Activated naive CD8-positive, alpha-beta T cell treated with anti-CD3 and anti-CD28 coated beads, Interleukin-2, amount 10 ng/mL, durations not matched to agents 7 days and 5 days (primary cell): ENCODE results near the gene SUSD3. TPM values are rescaled to one million over a fixed set of nuclear protein-coding genes. Genes with fewer than 3 reads are reported as not detected.

Source experiments
- ATAC-seq: fragments of 150-1000 bp; cut with Tn5 transposase; one replicate; pipeline ENCODE4 v1.10.0; 2021; ENCODE audit warnings: low read depth, moderate library complexity
- POLR2A ChIA-PET: fragments of 350-600 bp; sonication (Branson Sonifier 250); formaldehyde crosslinking; loops from one replicate; lab custom pipeline; 2021; ENCODE audit warnings: antibody characterized with exemption; lab: Charles Lee
- DNase-seq: peaks from one replicate; pipeline ENCODE4 v3.0.0; 2021
- H3K27ac Mint-ChIP-seq: one replicate; pipeline ENCODE4 v1.8.0; 2022; ENCODE audit warnings: mild to moderate bottlenecking, mixed read lengths
- H3K27me3 Mint-ChIP-seq: one replicate; pipeline ENCODE4 v1.8.0; 2022; ENCODE audit warnings: mild to moderate bottlenecking, moderate library complexity, mixed read lengths
- H3K36me3 Mint-ChIP-seq: one replicate; pipeline ENCODE4 v1.8.0; 2021; ENCODE audit warnings: mild to moderate bottlenecking, mixed read lengths
- H3K4me1 Mint-ChIP-seq: one replicate; pipeline ENCODE4 v1.8.0; 2021; ENCODE audit warnings: mixed read lengths
- H3K4me3 Mint-ChIP-seq: one replicate; pipeline ENCODE4 v1.8.0; 2022; ENCODE audit warnings: mild to moderate bottlenecking, moderate library complexity, mixed read lengths
- H3K9me3 Mint-ChIP-seq: one replicate; pipeline ENCODE4 v1.8.0; 2021; ENCODE audit warnings: mixed read lengths
- total RNA-seq, 2 experiments: library from RNA; stranded (reverse); gene quantifications; one replicate each; pipeline ENCODE4 v1.2.3, GENCODE V29; 2021

Gene SUSD3
- total RNA-seq, 2 experiments from 2014 or later, result 68.0 to 70.4 TPM

- Mint-ChIP-seq H3K4me1 (peaks cover 33% of the 10 kb centered on the region), H3K4me3 (no peak overlapping the region), H3K27me3 (no peaks in the 10 kb centered on the region), H3K27ac (no peak overlapping the region), H3K9me3 (peaks cover 12% of the 10 kb centered on the region), H3K36me3 (peaks cover 38% of the 10 kb centered on the region)
- POLR2A ChIA-PET, result interaction anchor here (0.7 to 2.2 kb wide), 3 partner anchors 9 to 26 kb away, joined by 3 to 11 read pairs (median 3); partner anchors contain the start of gene CARD19
- DNase-seq (peak; percentile 22), ATAC-seq (no peak)
Measured at GRCh38 chr9:93107151-93107824, 48.8 kb downstream of the SUSD3 start.

DNA sequence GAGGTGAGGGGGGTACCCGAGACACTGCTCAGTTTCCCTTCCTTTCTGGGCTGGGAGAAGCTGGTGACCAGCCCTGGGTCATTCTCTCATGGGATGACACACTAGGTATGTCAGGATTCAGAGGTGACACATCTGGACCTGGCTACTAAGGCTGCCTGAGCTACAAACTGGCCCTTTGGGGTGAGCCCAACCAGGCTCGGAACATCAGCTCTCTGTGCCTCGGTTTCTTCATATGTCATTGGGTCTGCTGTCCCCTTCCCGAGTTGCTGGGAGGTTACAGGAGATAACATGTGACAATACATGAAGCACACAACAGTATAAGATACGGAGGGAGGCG is 49.3 kb downstream of the SUSD3 start:
- no peak for ATAC-seq
- Mint-ChIP-seq H3K27ac (no peak overlapping the region), H3K4me3 (no peak overlapping the region), H3K9me3 (peaks cover 12% of the 10 kb centered on the region), H3K4me1 (peaks cover 29% of the 10 kb centered on the region), H3K36me3 (peaks cover 35% of the 10 kb centered on the region), H3K27me3 (no peaks in the 10 kb centered on the region)
- POLR2A ChIA-PET, result interaction anchor here (1.1 to 2.2 kb wide), 3 partner anchors 10 to 18 kb away, joined by 3 to 11 read pairs (median 4); partner anchors contain the start of gene CARD19
- DNase-seq, result no peak

DNA sequence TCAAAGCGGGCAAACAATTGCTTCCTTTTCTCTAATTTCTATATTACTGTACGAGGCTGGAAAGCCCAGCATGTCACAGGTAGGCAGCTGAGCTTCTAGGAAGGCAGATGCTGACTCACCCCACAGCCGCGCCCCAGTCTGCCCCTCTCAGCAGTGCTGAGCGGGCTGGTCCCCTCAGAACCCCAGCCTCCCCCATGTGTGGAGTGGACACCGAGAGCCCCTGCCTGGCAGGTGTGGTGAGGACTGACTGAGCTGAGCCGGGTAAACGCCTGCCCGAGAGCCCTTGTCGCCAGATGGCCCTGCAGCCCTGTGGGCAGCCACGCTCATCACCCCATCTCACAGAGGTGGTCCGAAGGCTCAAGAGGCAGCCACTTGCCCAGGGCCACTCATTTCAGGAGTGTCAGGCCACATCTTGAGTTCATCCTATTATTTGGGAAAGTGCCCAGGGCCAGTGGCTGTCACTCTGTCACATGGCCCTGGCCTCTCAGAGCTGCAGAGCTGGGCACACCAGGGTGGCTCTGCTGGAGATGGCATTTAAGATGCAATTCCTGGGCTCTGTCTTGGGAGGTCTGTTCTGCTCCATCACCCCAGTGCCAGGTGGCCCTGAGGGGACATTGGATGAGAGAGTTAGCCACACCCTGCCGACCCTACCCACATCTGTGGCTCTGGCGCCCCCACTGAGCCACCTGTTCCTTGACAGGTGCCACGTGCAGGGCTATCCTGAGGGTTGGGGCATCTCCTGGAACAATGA is 50.0 kb downstream of the SUSD3 start:
- POLR2A ChIA-PET, result interaction anchor here (0.5 to 1.3 kb wide), 7 partner anchors 10 to 144 kb away, joined by 3 to 5 read pairs (median 3); partner anchors contain the start of gene CARD19
- ATAC-seq, result peak; percentile 8
- no peak overlapping the region for H3K4me3 Mint-ChIP-seq
- H3K4me1 Mint-ChIP-seq, result peaks cover 26% of the 10 kb centered on the region
- DNase-seq, result peak; percentile 35
- H3K27ac Mint-ChIP-seq, result no peak overlapping the region
- peaks cover 10% of the 10 kb centered on the region for H3K9me3 Mint-ChIP-seq
- H3K36me3 Mint-ChIP-seq, result peaks cover 34% of the 10 kb centered on the region
- H3K27me3 Mint-ChIP-seq, result no peaks in the 10 kb centered on the region

- no peak overlapping the region for H3K27ac Mint-ChIP-seq
- H3K27me3 Mint-ChIP-seq, result no peaks in the 10 kb centered on the region
- POLR2A ChIA-PET, result no interaction called here
- no peak for ATAC-seq
- peaks cover 18% of the 10 kb centered on the region for H3K36me3 Mint-ChIP-seq
- no peaks in the 10 kb centered on the region for H3K9me3 Mint-ChIP-seq
- DNase-seq, result peak; percentile 22
- no peak overlapping the region for H3K4me3 Mint-ChIP-seq
- peaks cover 17% of the 10 kb centered on the region for H3K4me1 Mint-ChIP-seq
Measured at GRCh38 chr9:93110311-93110855, 51.9 kb downstream of the SUSD3 start.

GRCh38 chr9:93111001-93111370 is 52.5 kb downstream of the SUSD3 start:
- no peak overlapping the region for H3K27ac Mint-ChIP-seq
- peaks cover 14% of the 10 kb centered on the region for H3K36me3 Mint-ChIP-seq
- H3K27me3 Mint-ChIP-seq, result no peaks in the 10 kb centered on the region
- ATAC-seq, result no peak
- DNase-seq, result no peak
- H3K4me1 Mint-ChIP-seq, result peaks cover 14% of the 10 kb centered on the region
- no peaks in the 10 kb centered on the region for H3K9me3 Mint-ChIP-seq
- H3K4me3 Mint-ChIP-seq, result no peak overlapping the region
- POLR2A ChIA-PET, result no interaction called here

DNA sequence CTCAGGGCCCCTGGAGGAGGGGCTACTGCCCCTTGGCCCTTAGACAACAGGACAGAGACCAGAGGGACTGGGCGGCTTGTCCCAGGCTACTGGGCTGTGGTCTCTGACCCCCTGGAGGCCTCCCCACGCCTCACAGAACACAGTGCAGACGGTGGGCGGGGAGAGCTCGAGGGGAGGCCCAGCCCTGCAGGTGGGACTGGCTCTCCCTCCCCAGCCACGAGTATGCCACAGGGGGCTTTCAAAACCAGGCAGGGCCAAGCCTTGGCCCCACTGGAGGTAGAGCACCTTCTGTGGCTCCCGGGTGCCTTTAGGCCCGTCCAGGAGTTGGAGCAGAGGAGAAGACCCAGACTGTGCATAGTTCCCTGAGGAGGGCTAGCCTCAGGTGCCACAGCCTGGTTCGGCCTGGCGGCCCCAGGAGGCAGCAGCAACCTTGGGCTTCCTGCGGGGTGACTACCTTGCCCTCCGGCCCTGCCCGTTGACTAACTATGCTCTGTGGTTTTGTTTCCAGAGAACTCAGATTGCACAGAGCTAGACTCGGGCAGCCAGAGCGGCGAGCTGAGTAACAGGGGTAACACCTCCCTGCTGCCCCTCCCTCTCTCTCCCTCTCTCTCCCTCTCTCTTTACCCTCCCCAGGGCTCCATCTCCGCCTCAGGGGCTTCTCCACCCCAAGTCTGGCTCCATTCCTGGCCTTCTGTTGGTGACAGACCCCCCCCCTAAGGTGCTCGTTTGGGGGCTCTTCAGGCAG is 53.0 kb downstream of the SUSD3 start:
- Mint-ChIP-seq H3K36me3 (peaks cover 12% of the 10 kb centered on the region), H3K27ac (no peak overlapping the region), H3K27me3 (no peaks in the 10 kb centered on the region)

DNA sequence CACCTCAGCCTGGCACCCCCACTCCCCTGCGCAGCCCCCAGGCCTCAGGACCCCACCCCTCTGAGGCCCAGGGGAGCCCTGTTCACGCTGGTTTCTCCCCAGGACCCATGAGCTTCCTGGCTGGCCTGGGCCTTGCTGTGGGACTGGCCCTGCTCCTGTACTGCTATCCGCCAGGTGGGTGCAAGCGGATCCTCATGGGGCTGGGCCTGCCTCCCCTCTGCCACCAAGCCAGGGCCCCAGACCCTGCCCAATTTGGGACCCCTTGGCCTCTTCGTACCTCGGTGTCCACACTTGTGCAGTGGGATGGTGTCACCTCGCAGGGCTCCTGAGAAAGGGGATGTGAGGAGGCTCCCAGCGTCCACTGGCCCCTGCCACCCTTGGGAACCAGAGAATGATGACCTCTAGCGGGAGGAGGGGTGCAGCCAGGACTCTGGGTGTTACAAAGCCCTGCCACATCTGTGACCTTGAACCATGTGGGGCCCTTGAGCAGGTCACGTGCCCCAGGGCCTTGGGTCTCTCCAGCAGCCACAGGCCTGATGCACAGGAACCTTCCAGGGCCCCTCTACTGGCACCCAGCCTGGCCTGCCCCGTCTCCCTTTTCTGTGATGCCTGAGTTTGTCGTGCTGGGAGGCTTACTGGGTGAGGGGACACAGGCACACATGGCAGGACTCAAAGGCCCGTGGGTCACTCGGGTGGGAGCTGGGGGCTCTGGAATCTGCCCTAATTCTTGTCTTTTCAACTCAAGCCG is 53.8 kb downstream of the SUSD3 start:
- peaks cover 12% of the 10 kb centered on the region for H3K36me3 Mint-ChIP-seq
- peaks cover 8% of the 10 kb centered on the region for H3K4me1 Mint-ChIP-seq
- DNase-seq, result peak; percentile 28
- no peak for ATAC-seq
- no peak overlapping the region for H3K4me3 Mint-ChIP-seq
- no peaks in the 10 kb centered on the region for H3K27me3 Mint-ChIP-seq
- H3K9me3 Mint-ChIP-seq, result no peaks in the 10 kb centered on the region
- POLR2A ChIA-PET, result interaction anchor here (1.0 kb wide), 1 partner anchor 83 kb away, joined by 3 read pairs; no protein-coding TSS in a partner anchor
- no peak overlapping the region for H3K27ac Mint-ChIP-seq

More for the DNA sequence above, 53.0 kb downstream of the SUSD3 start:
- Mint-ChIP-seq H3K4me3 (no peak overlapping the region), H3K4me1 (peaks cover 11% of the 10 kb centered on the region), H3K9me3 (no peaks in the 10 kb centered on the region)
- POLR2A ChIA-PET, result no interaction called here
- DNase-seq (peak; percentile 26), ATAC-seq (no peak)

DNA sequence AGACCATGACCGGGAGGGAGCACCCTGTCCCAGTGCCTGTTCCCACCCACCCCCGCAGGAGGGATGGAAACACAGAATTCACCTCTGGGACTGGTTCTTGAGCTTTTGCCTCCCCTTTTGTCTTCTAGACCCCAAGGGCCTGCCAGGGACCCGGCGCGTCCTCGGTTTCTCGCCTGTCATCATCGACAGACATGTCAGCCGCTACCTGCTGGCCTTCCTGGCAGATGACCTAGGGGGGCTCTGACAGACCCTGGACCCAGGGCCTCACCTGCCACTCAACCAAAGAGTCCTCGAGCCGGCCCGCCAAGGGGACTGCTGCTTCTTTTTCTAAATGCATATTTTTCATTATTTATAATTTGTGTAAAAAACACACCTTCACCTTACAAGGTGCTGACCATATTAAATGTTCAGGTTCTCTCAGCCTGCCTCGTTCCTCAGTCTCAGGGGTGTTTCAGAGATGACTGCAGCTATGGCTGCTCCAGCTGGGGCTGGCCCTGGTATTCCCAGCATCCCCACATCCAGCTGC is 54.4 kb downstream of the SUSD3 start:
- Mint-ChIP-seq H3K36me3 (peaks cover 10% of the 10 kb centered on the region), H3K27ac (no peak overlapping the region), H3K4me3 (no peak overlapping the region), H3K9me3 (no peaks in the 10 kb centered on the region), H3K27me3 (no peaks in the 10 kb centered on the region), H3K4me1 (peaks cover 4% of the 10 kb centered on the region)
- POLR2A ChIA-PET, result interaction anchor here (1.0 kb wide), 1 partner anchor 84 kb away, joined by 3 read pairs; no protein-coding TSS in a partner anchor
- ATAC-seq (no peak), DNase-seq (no peak)

DNA sequence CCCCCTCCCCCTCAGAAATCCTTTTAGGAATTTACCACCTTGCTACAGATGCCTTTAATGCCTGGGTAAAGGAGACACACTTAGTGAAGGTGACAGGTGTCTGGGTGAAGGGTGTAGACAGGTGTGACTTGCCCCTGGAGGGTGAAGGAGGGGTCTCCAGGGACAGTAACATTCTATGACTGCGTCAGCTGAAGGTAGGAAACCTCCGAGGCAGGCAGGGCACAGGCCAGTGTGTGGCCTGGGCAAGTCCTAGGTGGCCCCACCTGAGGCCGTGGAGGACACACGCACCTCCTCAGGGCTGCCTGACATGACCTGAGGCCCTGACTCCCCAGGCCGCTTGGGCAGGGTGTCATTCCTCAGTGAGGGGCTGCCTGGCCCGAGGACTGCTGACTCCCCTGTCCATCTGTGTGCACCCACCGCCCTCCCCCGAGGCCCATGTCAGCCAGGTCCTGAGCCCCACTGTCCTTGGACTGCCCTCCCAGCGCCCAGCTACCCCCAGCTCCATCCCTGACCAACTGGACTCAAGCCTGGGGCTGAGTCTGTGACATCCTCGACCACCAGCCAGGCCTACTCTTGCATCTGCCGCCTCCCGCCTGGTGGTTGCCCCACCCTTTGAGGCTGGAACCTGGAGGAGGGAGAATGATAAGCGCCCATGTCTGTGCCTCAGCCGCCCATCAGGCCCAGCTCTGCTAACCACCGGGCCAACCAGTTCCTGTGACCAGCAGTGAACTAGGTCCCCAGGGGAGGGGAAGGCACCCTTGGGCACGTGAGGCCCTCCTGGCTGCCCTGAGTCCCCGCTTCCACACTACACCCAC is 55.9 kb downstream of the SUSD3 start:
- ATAC-seq, result no peak
- H3K9me3 Mint-ChIP-seq, result no peaks in the 10 kb centered on the region
- POLR2A ChIA-PET, result no interaction called here
- no peaks in the 10 kb centered on the region for H3K27me3 Mint-ChIP-seq
- DNase-seq, result peak; percentile 26
- peaks cover 7% of the 10 kb centered on the region for H3K36me3 Mint-ChIP-seq
- H3K4me1 Mint-ChIP-seq, result peaks cover 4% of the 10 kb centered on the region
- no peak overlapping the region for H3K27ac Mint-ChIP-seq
- H3K4me3 Mint-ChIP-seq, result no peak overlapping the region

GRCh38 chr9:93114984-93115335 is 56.5 kb downstream of the SUSD3 start:
- Mint-ChIP-seq H3K27ac (peak overlapping the region; percentile 81), H3K36me3 (peaks cover 7% of the 10 kb centered on the region), H3K4me3 (no peak overlapping the region), H3K9me3 (no peaks in the 10 kb centered on the region), H3K27me3 (no peaks in the 10 kb centered on the region), H3K4me1 (peaks cover 9% of the 10 kb centered on the region)
- DNase-seq (peak; percentile 17), ATAC-seq (no peak)
- POLR2A ChIA-PET, result no interaction called here

DNA sequence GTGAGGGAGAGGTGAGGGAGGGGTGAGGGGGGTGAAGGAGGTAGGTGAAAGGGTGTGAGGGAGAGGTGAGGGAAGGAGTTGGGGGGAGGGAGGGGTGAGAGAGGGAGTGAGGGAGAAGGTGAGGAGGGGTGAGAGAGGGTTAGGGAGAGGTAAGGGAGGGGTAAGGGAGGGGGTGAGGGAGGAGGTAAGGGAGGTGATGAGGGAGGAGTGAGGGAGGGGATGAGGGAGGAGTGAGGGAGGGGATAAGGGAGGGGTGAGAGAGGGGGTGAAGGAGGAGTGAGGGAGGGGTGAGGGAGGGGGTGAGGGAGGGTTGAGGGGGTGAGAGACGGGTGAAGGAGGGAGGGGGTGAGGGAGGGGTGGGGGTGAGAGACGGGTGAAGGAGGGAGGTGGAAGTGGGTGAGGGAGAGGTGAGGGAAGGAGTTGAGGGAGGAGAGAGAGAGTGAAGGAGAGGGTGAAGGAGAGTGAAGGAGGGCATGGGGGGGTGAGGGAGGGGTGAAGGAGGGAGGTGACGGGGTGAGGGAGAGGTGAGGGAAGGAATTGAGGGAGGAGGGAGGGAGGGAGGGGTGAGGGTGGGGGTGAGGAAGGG is 57.1 kb downstream of the SUSD3 start:
- no peak for DNase-seq
- Mint-ChIP-seq H3K36me3 (peaks cover 8% of the 10 kb centered on the region), H3K27ac (no peak overlapping the region), H3K4me1 (peaks cover 15% of the 10 kb centered on the region), H3K27me3 (no peaks in the 10 kb centered on the region), H3K4me3 (no peak overlapping the region), H3K9me3 (no peaks in the 10 kb centered on the region)
- POLR2A ChIA-PET, result no interaction called here
- no peak for ATAC-seq
